Measurements from ENCODE around the gene PLXNB3. TPM values are rescaled to one million over a fixed set of nuclear protein-coding genes. Genes with fewer than 3 reads are reported as not detected.

The PLXNB3 gene
- total RNA-seq, 1 experiment from 2014 or later = 14.3 TPM

DNA sequence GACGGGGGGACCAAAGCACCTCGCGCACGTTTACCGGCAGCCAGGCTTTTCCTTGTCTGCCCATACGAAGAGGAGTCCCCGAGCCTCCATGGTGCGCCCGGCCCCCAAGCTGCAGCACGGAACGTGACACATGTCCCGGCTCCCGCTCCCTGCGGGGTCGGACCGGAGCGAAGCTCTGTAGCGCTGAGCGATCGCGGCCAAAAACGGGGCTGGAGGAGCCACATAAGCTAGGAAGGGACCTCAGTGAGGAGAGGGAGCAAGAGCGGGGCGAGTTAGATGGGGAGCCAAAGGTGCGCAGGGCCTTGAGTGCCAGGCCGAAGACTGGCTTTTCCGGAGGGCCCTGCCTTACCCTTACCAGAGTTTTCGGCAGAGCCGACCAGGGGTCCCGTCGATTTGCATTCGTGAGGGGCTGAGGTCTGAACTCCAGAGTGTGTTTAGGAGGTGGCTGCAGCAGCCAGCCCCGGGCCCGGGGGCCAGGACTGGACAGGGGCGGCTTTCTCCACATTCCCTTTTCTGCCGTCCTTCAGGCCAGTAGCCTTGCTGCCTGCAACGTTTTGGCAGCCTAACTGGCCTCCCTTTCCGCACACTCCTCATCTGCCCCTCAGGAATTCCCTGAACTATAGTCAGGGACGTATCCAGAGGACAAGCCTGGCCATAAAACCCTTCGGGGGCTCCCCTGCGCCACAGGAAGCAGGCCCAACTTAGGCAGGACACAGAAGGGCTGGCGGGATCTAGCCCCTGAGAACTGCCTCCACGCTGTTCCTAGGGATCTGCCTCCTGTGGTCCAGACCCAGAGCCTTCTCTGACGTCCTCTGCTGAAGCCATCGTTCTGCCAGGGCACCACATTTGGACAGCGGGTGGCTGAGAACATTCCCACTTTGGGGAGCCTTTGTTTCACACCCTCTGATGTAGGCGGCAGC is 31.1 kb downstream of the PLXNB3 start:
- TF ChIP-seq, protein P1, sequence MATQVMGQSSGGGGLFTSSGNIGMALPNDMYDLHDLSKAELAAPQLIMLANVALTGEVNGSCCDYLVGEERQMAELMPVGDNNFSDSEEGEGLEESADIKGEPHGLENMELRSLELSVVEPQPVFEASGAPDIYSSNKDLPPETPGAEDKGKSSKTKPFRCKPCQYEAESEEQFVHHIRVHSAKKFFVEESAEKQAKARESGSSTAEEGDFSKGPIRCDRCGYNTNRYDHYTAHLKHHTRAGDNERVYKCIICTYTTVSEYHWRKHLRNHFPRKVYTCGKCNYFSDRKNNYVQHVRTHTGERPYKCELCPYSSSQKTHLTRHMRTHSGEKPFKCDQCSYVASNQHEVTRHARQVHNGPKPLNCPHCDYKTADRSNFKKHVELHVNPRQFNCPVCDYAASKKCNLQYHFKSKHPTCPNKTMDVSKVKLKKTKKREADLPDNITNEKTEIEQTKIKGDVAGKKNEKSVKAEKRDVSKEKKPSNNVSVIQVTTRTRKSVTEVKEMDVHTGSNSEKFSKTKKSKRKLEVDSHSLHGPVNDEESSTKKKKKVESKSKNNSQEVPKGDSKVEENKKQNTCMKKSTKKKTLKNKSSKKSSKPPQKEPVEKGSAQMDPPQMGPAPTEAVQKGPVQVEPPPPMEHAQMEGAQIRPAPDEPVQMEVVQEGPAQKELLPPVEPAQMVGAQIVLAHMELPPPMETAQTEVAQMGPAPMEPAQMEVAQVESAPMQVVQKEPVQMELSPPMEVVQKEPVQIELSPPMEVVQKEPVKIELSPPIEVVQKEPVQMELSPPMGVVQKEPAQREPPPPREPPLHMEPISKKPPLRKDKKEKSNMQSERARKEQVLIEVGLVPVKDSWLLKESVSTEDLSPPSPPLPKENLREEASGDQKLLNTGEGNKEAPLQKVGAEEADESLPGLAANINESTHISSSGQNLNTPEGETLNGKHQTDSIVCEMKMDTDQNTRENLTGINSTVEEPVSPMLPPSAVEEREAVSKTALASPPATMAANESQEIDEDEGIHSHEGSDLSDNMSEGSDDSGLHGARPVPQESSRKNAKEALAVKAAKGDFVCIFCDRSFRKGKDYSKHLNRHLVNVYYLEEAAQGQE (IDR thresholded peaks at IDR 0.05; ENCODE audit: insufficient read depth in 1 of 2, low read depth in 2 of 2, low read length in 1 of 2) = no peak
- no peak for TF ChIP-seq TCF7L2 (IDR thresholded peaks at IDR 0.05; ENCODE audit: low read depth, low read length)
- TF ChIP-seq POLR2AphosphoS5 (IDR thresholded peaks at IDR 0.05; ENCODE audit: low read depth, low read length) = no peak
- no peak for TF ChIP-seq SIN3A (IDR thresholded peaks at IDR 0.05; ENCODE audit: borderline replicate concordance, insufficient read depth, low read depth, low read length)
- TF ChIP-seq, protein P2, sequence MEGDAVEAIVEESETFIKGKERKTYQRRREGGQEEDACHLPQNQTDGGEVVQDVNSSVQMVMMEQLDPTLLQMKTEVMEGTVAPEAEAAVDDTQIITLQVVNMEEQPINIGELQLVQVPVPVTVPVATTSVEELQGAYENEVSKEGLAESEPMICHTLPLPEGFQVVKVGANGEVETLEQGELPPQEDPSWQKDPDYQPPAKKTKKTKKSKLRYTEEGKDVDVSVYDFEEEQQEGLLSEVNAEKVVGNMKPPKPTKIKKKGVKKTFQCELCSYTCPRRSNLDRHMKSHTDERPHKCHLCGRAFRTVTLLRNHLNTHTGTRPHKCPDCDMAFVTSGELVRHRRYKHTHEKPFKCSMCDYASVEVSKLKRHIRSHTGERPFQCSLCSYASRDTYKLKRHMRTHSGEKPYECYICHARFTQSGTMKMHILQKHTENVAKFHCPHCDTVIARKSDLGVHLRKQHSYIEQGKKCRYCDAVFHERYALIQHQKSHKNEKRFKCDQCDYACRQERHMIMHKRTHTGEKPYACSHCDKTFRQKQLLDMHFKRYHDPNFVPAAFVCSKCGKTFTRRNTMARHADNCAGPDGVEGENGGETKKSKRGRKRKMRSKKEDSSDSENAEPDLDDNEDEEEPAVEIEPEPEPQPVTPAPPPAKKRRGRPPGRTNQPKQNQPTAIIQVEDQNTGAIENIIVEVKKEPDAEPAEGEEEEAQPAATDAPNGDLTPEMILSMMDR (IDR thresholded peaks at IDR 0.05) = no peak
- Histone ChIP-seq H3K9me3 (ENCODE audit: control insufficient read depth, insufficient read depth, low read depth, low read length) (no peaks in the 10 kb centered on the region), H3K27me3 (ENCODE audit: control insufficient read depth, insufficient read depth, low read length) (no peaks in the 10 kb centered on the region), H3K4me3 (ENCODE audit: low read depth in 2 of 2, low read length in 2 of 2) (peak overlapping the region; percentile 69 to 95), H3K27ac (ENCODE audit: low read length) (peak overlapping the region; percentile 96), H3K36me3 (ENCODE audit: control insufficient read depth, insufficient read depth, low read length) (peaks cover 3% of the 10 kb centered on the region), H3K4me1 (ENCODE audit: control insufficient read depth, insufficient read depth, low read length) (peaks cover 22% of the 10 kb centered on the region)
- DNase-seq (ENCODE audit: low read depth, low spot score) = no peak
- BruUV-seq (replicated peaks) = TSS peak; percentile 94
- intact Hi-C loops (cut with micrococcal nuclease; ENCODE audit: unreplicated experiment) = no loop called here
- ATAC-seq = peak; percentile 1
- CTCF ChIA-PET = interaction anchor here (0.6 kb wide), 1 partner anchor 27 kb away, joined by 5 read pairs; no protein-coding TSS in a partner anchor
- in situ Hi-C loops (cut with HindIII; ENCODE audit: low pct_unique_long_range_greater_than_20kb, low sequenced_read_pairs) = no loop called here
- POLR2A ChIA-PET = interaction anchor here (0.6 kb wide), 1 partner anchor 128 kb away, joined by 3 read pairs; no protein-coding TSS in a partner anchor

DNA sequence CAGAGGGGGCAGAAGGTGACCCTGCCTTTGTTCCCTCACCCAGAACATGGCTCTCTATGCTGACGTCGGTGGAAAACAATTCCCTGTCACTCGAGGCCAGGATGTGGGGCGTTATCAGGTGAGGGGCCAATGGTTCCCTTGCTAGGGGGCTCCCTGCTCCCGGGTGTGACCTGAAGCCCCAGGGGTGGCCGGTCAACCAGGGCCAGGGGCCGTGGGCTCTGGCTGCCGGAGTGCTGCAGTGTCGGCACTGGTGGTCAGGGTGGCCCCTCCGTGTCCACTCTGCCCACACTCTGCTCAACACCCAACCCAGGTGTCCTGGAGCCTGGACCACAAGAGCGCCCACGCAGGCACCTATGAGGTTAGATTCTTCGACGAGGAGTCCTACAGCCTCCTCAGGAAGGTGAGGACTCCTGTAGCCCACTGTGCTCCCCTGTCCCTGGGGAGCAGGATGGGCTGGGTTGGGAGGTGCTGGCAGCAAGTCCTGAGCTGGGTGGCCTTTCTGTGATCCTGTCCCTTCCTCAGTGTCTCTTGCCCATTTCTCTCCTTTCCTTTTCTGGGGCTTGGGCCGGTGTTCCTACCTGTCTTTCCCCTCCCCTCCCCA is 33.5 kb downstream of the PLXNB3 start:
- ChIA-PET CTCF (no interaction called here), POLR2A (no interaction called here)
- Histone ChIP-seq H3K4me1 (ENCODE audit: control insufficient read depth, insufficient read depth, low read length) (peaks cover 16% of the 10 kb centered on the region), H3K36me3 (ENCODE audit: control insufficient read depth, insufficient read depth, low read length) (peaks cover 3% of the 10 kb centered on the region), H3K27ac (ENCODE audit: low read length) (no peak overlapping the region), H3K4me3 (ENCODE audit: low read depth in 2 of 2, low read length in 2 of 2) (no peak overlapping the region), H3K27me3 (ENCODE audit: control insufficient read depth, insufficient read depth, low read length) (no peaks in the 10 kb centered on the region), H3K9me3 (ENCODE audit: control insufficient read depth, insufficient read depth, low read depth, low read length) (no peaks in the 10 kb centered on the region)
- TF ChIP-seq, protein P1 (IDR thresholded peaks at IDR 0.05; ENCODE audit: insufficient read depth in 1 of 2, low read depth in 2 of 2, low read length in 1 of 2) = no peak
- TF ChIP-seq, protein P2 (IDR thresholded peaks at IDR 0.05) = no peak
- TF ChIP-seq POLR2AphosphoS5 (IDR thresholded peaks at IDR 0.05; ENCODE audit: low read depth, low read length) (no peak), SIN3A (IDR thresholded peaks at IDR 0.05; ENCODE audit: borderline replicate concordance, insufficient read depth, low read depth, low read length) (no peak), TCF7L2 (IDR thresholded peaks at IDR 0.05; ENCODE audit: low read depth, low read length) (no peak)
- ATAC-seq = no peak
- intact Hi-C loops (cut with micrococcal nuclease; ENCODE audit: unreplicated experiment) = no loop called here
- no TSS peak for BruUV-seq (replicated peaks)
- in situ Hi-C loops (cut with HindIII; ENCODE audit: low pct_unique_long_range_greater_than_20kb, low sequenced_read_pairs) = no loop called here
- no peak for DNase-seq (ENCODE audit: low read depth, low spot score)
